ENCODE measurements around the gene KCNB1. TPM values are rescaled to one million over a fixed set of nuclear protein-coding genes. Genes with fewer than 3 reads are reported as not detected.

The KCNB1 gene
- total RNA-seq, 6 donors from 2014 or later, result 0.40 to 2.2 (median 0.98) TPM

DNA sequence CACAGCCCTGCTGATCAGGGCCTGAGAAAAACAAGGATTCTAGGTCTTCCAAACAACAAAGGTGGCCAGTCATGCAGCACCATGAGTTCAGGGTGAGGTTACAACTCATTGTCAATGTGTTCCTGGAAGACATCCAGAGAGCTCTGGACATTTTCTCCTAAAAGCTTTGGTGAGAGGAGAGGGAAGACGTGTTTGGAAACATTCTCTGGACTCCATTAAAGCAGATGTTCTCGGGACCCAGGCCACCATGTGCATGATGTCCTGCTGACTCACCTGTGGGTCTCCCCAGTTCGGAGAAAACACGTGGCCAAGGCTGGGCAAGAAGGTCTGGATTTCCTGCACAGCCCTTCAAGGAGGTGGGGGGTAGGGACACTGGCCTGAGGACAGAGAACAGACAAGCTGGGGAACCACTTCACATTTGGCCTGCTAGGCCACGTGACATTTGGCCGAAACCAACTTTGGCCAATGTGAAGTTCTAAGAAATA lies 61.6 kb downstream of the KCNB1 start:
- Histone ChIP-seq H3K36me3 (no peaks in the 10 kb centered on the region), H3K27me3 (no peaks in the 10 kb centered on the region), H3K4me3 (no peak overlapping the region), H3K9me3 (no peaks in the 10 kb centered on the region), H3K4me1 (no peaks in the 10 kb centered on the region), H3K27ac (no peak overlapping the region)
- TF ChIP-seq POLR2A (IDR thresholded peaks at IDR 0.05) (no peak), EP300 (IDR thresholded peaks at IDR 0.05) (no peak), POLR2AphosphoS5 (IDR thresholded peaks at IDR 0.05) (no peak)
- TF ChIP-seq, protein P1, sequence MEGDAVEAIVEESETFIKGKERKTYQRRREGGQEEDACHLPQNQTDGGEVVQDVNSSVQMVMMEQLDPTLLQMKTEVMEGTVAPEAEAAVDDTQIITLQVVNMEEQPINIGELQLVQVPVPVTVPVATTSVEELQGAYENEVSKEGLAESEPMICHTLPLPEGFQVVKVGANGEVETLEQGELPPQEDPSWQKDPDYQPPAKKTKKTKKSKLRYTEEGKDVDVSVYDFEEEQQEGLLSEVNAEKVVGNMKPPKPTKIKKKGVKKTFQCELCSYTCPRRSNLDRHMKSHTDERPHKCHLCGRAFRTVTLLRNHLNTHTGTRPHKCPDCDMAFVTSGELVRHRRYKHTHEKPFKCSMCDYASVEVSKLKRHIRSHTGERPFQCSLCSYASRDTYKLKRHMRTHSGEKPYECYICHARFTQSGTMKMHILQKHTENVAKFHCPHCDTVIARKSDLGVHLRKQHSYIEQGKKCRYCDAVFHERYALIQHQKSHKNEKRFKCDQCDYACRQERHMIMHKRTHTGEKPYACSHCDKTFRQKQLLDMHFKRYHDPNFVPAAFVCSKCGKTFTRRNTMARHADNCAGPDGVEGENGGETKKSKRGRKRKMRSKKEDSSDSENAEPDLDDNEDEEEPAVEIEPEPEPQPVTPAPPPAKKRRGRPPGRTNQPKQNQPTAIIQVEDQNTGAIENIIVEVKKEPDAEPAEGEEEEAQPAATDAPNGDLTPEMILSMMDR (IDR thresholded peaks at IDR 0.05), result no peak
- DNase-seq (no peak), ATAC-seq (ENCODE audit: low FRiP score in 2 of 2) (no peak)
- WGBS, 2 donors, result 88 to 92% methylated on average over 6 of the region's 6 CpGs

DNA sequence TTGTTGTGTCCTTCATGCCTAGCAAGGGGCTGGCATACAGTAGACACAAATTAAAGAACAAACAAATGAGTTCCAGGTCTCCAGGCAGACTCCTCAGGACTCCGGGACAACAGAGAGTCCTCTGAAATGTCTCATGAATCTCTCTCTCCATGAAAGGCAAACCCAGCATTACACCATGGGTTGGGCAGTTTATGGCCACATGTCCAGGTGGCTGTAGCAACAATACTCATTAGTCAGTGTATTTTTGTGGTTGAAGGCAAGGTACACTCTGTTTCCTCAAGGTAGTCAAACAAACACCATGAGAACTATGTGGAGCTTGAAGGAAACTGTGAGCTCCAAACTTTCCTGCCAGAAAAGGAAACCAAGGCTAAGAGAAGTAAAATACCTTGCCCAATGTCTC lies 62.2 kb downstream of the KCNB1 start:
- no peak for DNase-seq
- no peak for TF ChIP-seq POLR2AphosphoS5 (IDR thresholded peaks at IDR 0.05)
- no peak for TF ChIP-seq EP300 (IDR thresholded peaks at IDR 0.05)
- TF ChIP-seq POLR2A (IDR thresholded peaks at IDR 0.05), result no peak
- TF ChIP-seq, protein P1 (IDR thresholded peaks at IDR 0.05), result no peak
- H3K36me3 ChIP-seq, result no peaks in the 10 kb centered on the region
- no peaks in the 10 kb centered on the region for H3K4me1 ChIP-seq
- 86 to 88% methylated on average over 1 of the region's 1 CpG for WGBS, 2 donors
- no peak for ATAC-seq (ENCODE audit: low FRiP score in 2 of 2)
- no peaks in the 10 kb centered on the region for H3K27me3 ChIP-seq
- no peaks in the 10 kb centered on the region for H3K9me3 ChIP-seq
- H3K4me3 ChIP-seq, result no peak overlapping the region
- H3K27ac ChIP-seq, result no peak overlapping the region

DNA sequence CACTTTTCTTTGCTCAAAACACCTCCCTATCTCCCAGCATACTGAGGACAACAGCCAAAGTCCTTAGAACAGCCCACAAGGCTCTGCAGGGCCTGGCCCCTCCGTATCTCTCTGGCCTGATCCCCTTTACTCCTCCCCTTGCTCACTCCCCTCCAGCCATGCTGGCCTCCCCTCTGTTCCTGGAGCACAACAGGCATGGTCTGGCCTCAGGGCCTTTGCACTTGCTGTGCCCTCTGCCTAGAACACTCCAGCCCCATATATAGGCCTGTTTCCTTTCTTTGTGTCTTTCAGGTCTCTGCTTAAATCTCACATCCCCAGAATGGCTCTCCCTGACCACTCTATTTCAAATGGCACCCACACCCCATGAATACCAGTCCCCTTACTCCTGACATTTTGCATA lies 62.7 kb downstream of the KCNB1 start:
- Histone ChIP-seq H3K4me3 (no peak overlapping the region), H3K36me3 (no peaks in the 10 kb centered on the region), H3K27me3 (no peaks in the 10 kb centered on the region), H3K9me3 (no peaks in the 10 kb centered on the region), H3K4me1 (no peaks in the 10 kb centered on the region), H3K27ac (no peak overlapping the region)
- TF ChIP-seq POLR2A (IDR thresholded peaks at IDR 0.05) (no peak), EP300 (IDR thresholded peaks at IDR 0.05) (no peak), POLR2AphosphoS5 (IDR thresholded peaks at IDR 0.05) (no peak)
- TF ChIP-seq, protein P1 (IDR thresholded peaks at IDR 0.05), result no peak
- no peak for DNase-seq
- 71 to 90% methylated on average over 1 of the region's 1 CpG for WGBS, 2 donors
- ATAC-seq (ENCODE audit: low FRiP score in 2 of 2), result no peak

DNA sequence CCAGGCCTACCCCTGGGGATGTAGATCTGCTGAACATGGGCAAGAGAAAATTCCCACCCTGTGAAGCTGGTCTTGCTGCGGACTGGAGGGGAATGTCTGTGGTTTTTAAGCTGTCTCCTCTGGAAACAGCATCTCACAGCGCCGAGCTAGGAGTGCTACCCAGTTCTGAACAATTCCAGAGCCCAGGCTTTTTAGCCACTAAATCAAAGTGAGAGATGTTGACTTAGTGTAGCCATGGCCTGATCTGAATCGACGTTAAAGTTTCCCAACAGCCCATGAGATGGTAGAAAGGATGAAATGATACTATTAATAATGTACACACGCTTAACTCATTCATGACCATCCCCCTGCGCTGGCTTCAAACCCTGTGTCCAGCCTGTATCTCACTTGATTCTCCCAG lies 63.7 kb downstream of the KCNB1 start:
- no peak for ATAC-seq (ENCODE audit: low FRiP score in 2 of 2)
- WGBS, 2 donors, result 75 to 81% methylated on average over 7 of the region's 7 CpGs
- Histone ChIP-seq H3K4me3 (no peak overlapping the region), H3K36me3 (no peaks in the 10 kb centered on the region), H3K27ac (no peak overlapping the region), H3K9me3 (no peaks in the 10 kb centered on the region), H3K4me1 (no peaks in the 10 kb centered on the region), H3K27me3 (no peaks in the 10 kb centered on the region)
- no peak for DNase-seq
- TF ChIP-seq POLR2A (IDR thresholded peaks at IDR 0.05) (no peak), POLR2AphosphoS5 (IDR thresholded peaks at IDR 0.05) (no peak), EP300 (IDR thresholded peaks at IDR 0.05) (no peak)
- TF ChIP-seq, protein P1 (IDR thresholded peaks at IDR 0.05), result no peak

GRCh38 chr20:49417843-49418555 lies 64.5 kb downstream of the KCNB1 start:
- no peak for DNase-seq
- WGBS, 2 donors, result 65 to 69% methylated on average over 9 of the region's 9 CpGs
- Histone ChIP-seq H3K9me3 (no peaks in the 10 kb centered on the region), H3K36me3 (no peaks in the 10 kb centered on the region), H3K4me1 (no peaks in the 10 kb centered on the region), H3K27ac (no peak overlapping the region), H3K4me3 (no peak overlapping the region), H3K27me3 (no peaks in the 10 kb centered on the region)
- TF ChIP-seq POLR2AphosphoS5 (IDR thresholded peaks at IDR 0.05), result no peak
- TF ChIP-seq, protein P1 (IDR thresholded peaks at IDR 0.05), result no peak
- no peak for TF ChIP-seq EP300 (IDR thresholded peaks at IDR 0.05)
- no peak for TF ChIP-seq POLR2A (IDR thresholded peaks at IDR 0.05)
- ATAC-seq (ENCODE audit: low FRiP score in 2 of 2), result no peak

Measured in upper lobe of left lung (tissue), 6 donors.